ENCODE measurements around the gene COX11. TPM values are rescaled to one million over a fixed set of nuclear protein-coding genes. Genes with fewer than 3 reads are reported as not detected.

COX11 gene
- total and polyA plus RNA-seq, 2 of the 13 experiments (the other 11 are each of a cell fraction or from before 2014, with no cell fraction given), result 103 to 203 TPM

DNA sequence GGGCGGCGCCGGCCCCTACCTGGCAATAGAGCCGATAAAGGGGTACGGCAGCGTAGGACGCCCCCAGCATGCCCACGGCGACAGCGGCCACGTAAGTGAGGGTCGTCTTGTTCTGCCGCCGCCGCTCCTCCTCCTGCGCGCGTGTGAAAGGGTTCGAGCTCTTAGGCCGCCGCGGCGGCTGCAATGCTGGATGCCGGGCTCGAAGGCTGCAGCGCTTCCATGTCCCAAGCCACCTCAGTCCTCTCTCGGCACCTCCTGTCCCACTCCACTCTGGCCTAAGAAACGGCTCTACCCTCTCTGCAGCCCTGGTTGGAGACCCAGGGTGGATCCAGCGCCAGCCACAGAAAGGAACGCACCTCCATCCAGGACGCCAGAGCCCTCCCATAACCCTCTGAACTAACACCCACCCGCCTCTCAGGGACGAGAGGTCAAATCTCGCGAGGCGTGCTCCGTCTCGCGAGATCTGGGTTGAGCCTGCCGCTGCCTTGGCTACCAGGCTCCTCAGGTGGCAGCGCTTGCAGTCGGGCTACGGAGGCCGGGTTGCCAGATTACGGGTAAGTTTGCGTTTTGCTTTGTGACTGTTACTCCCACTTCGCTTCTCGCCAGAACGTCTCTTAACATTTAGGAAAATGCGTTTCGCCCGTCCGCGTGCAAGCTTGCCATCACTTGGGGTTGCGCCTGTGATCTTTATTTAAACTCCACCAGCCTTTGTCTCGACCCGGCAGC lies at the start of gene COX11, which contains the start of gene STXBP4 (continued):
- TF ChIP-seq, protein P1, sequence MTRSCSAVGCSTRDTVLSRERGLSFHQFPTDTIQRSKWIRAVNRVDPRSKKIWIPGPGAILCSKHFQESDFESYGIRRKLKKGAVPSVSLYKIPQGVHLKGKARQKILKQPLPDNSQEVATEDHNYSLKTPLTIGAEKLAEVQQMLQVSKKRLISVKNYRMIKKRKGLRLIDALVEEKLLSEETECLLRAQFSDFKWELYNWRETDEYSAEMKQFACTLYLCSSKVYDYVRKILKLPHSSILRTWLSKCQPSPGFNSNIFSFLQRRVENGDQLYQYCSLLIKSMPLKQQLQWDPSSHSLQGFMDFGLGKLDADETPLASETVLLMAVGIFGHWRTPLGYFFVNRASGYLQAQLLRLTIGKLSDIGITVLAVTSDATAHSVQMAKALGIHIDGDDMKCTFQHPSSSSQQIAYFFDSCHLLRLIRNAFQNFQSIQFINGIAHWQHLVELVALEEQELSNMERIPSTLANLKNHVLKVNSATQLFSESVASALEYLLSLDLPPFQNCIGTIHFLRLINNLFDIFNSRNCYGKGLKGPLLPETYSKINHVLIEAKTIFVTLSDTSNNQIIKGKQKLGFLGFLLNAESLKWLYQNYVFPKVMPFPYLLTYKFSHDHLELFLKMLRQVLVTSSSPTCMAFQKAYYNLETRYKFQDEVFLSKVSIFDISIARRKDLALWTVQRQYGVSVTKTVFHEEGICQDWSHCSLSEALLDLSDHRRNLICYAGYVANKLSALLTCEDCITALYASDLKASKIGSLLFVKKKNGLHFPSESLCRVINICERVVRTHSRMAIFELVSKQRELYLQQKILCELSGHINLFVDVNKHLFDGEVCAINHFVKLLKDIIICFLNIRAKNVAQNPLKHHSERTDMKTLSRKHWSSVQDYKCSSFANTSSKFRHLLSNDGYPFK (CRISPR knock-in tag; IDR thresholded peaks at IDR 0.05; ENCODE audit: borderline replicate concordance), result peak; percentile 88; the same call in 1 of the 2 replicates
- TF ChIP-seq BRD4 (CRISPR knock-in tag; IDR thresholded peaks at IDR 0.05) (peak; percentile 63; the same call in 1 of the 2 replicates), HNF4G (IDR thresholded peaks at IDR 0.05; ENCODE audit: borderline replicate concordance, low read depth, low read length) (no peak), HNF4G (CRISPR knock-in tag; IDR thresholded peaks at IDR 0.05; ENCODE audit: borderline replicate concordance, low read depth) (peak; percentile 61; the same call in 1 of the 2 replicates), SMC3 (IDR thresholded peaks at IDR 0.05; ENCODE audit: low read length) (no peak), JDP2 (CRISPR knock-in tag; IDR thresholded peaks at IDR 0.05; ENCODE audit: borderline replicate concordance) (no peak), BORCS8-MEF2B (CRISPR knock-in tag; IDR thresholded peaks at IDR 0.05) (peak; percentile 89; the same call in 1 of the 2 replicates), ZNF678 (CRISPR knock-in tag; IDR thresholded peaks at IDR 0.05) (no peak), SP2 (CRISPR knock-in tag; IDR thresholded peaks at IDR 0.05) (no peak), PRPF4 (IDR thresholded peaks at IDR 0.05; ENCODE audit: low read depth, low read length, poor library complexity, severe bottlenecking) (no peak), KDM6A (CRISPR knock-in tag; IDR thresholded peaks at IDR 0.05; ENCODE audit: low read depth) (no peak), ZNF451 (CRISPR knock-in tag; IDR thresholded peaks at IDR 0.05) (peak; percentile 15; the same call in 1 of the 2 replicates), ZNF788 (CRISPR knock-in tag; IDR thresholded peaks at IDR 0.05; ENCODE audit: borderline replicate concordance) (peak; percentile 70), ZFP36L2 (CRISPR knock-in tag; IDR thresholded peaks at IDR 0.05) (0 out of 2 replicates have a peak, but pooled peaks have one; percentile 52), ZNF367 (CRISPR knock-in tag; IDR thresholded peaks at IDR 0.05; ENCODE audit: borderline replicate concordance) (peak; percentile 30; the same call in 1 of the 2 replicates), KAT2B (IDR thresholded peaks at IDR 0.05; ENCODE audit: borderline replicate concordance, low read depth, low read length) (no peak), DPF2 (CRISPR knock-in tag; IDR thresholded peaks at IDR 0.05; ENCODE audit: borderline replicate concordance, low read depth) (no peak), ZNF33B (CRISPR knock-in tag; IDR thresholded peaks at IDR 0.05) (peak; percentile 55; the same call in 1 of the 2 replicates)
- TF ChIP-seq, protein P2, sequence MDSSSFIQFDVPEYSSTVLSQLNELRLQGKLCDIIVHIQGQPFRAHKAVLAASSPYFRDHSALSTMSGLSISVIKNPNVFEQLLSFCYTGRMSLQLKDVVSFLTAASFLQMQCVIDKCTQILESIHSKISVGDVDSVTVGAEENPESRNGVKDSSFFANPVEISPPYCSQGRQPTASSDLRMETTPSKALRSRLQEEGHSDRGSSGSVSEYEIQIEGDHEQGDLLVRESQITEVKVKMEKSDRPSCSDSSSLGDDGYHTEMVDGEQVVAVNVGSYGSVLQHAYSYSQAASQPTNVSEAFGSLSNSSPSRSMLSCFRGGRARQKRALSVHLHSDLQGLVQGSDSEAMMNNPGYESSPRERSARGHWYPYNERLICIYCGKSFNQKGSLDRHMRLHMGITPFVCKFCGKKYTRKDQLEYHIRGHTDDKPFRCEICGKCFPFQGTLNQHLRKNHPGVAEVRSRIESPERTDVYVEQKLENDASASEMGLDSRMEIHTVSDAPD (CRISPR knock-in tag; IDR thresholded peaks at IDR 0.05), result 0 out of 2 replicates have a peak, but pooled peaks have one; percentile 69
- TF ChIP-seq, protein P3, sequence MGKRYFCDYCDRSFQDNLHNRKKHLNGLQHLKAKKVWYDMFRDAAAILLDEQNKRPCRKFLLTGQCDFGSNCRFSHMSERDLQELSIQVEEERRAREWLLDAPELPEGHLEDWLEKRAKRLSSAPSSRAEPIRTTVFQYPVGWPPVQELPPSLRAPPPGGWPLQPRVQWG (CRISPR knock-in tag; IDR thresholded peaks at IDR 0.05; ENCODE audit: borderline replicate concordance, low read depth), result no peak
- TF ChIP-seq, protein P4, sequence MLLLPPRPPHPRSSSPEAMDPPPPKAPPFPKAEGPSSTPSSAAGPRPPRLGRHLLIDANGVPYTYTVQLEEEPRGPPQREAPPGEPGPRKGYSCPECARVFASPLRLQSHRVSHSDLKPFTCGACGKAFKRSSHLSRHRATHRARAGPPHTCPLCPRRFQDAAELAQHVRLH (CRISPR knock-in tag; IDR thresholded peaks at IDR 0.05; ENCODE audit: borderline replicate concordance, low read depth), result peak; percentile 72; the same call in 1 of the 2 replicates
- TF ChIP-seq, protein P5, sequence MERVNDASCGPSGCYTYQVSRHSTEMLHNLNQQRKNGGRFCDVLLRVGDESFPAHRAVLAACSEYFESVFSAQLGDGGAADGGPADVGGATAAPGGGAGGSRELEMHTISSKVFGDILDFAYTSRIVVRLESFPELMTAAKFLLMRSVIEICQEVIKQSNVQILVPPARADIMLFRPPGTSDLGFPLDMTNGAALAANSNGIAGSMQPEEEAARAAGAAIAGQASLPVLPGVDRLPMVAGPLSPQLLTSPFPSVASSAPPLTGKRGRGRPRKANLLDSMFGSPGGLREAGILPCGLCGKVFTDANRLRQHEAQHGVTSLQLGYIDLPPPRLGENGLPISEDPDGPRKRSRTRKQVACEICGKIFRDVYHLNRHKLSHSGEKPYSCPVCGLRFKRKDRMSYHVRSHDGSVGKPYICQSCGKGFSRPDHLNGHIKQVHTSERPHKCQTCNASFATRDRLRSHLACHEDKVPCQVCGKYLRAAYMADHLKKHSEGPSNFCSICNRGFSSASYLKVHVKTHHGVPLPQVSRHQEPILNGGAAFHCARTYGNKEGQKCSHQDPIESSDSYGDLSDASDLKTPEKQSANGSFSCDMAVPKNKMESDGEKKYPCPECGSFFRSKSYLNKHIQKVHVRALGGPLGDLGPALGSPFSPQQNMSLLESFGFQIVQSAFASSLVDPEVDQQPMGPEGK (CRISPR knock-in tag; IDR thresholded peaks at IDR 0.05), result no peak; the same call in 1 of the 2 replicates
